GM12878 (cell line): ENCODE measurements around the gene PPIL6. TPM values are rescaled to one million over a fixed set of nuclear protein-coding genes. Genes with fewer than 3 reads are reported as not detected.

Source experiments
- BHLHE40 ChIP-seq, 2 experiments: fragments of 450-650 bp in 1 of 2; IDR thresholded peaks; 2 replicates each; pipeline ENCODE4 v1.6.1; 2011 to 2017; ENCODE audit warnings: low read depth in 2 of 2, borderline replicate concordance in 1 of 2, improper control_type of control experiment in 1 of 2, low read length in 1 of 2, mild to moderate bottlenecking in 1 of 2
- DPF2 ChIP-seq: fragments of 450-650 bp; IDR thresholded peaks from 2 replicates; pipeline ENCODE4 v1.6.1; 2017; ENCODE audit warnings: mild to moderate bottlenecking
- FOS ChIP-seq: IDR thresholded peaks from 3 replicates; pipeline ENCODE4 v1.6.1; 2011; ENCODE audit warnings: borderline replicate concordance; ENCODE audit not compliant: insufficient read length; ENCODE audit errors: extremely low read depth
- HDAC6 ChIP-seq: fragments of 200-600 bp; sonication (generic); IDR thresholded peaks from one replicate; pipeline ENCODE4 v1.8.0; 2017; ENCODE audit warnings: antibody characterized with exemption; ENCODE audit not compliant: unreplicated experiment
- IKZF1 ChIP-seq: fragments of 450-650 bp; conservative IDR thresholded peaks from 2 replicates; pipeline ENCODE4 v1.6.1; 2017; ENCODE audit warnings: antibody characterized with exemption, mild to moderate bottlenecking
- KLF5 ChIP-seq: fragments of 450-650 bp; IDR thresholded peaks from 2 replicates; pipeline ENCODE4 v1.6.1; 2014; ENCODE audit warnings: mild to moderate bottlenecking; ENCODE audit not compliant: partially characterized antibody
- LARP7 ChIP-seq: fragments of 450-650 bp; IDR thresholded peaks from 2 replicates; pipeline ENCODE4 v1.6.1; 2017; ENCODE audit warnings: mild to moderate bottlenecking
- NKRF ChIP-seq: fragments of 450-650 bp; conservative IDR thresholded peaks from 2 replicates; pipeline ENCODE4 v1.6.1; 2017; ENCODE audit warnings: mild to moderate bottlenecking, moderate library complexity
- REST ChIP-seq: IDR thresholded peaks from 2 replicates; pipeline ENCODE4 v1.6.1; 2012; ENCODE audit warnings: mild to moderate bottlenecking, low read depth, low read length
- RUNX3 ChIP-seq: IDR thresholded peaks from 2 replicates; pipeline ENCODE4 v1.6.1; 2012; ENCODE audit warnings: low read length, inconsistent platforms
- SMARCA5 ChIP-seq: fragments of 450-650 bp; IDR thresholded peaks from 2 replicates; pipeline ENCODE4 v1.6.1; 2017; ENCODE audit warnings: mild to moderate bottlenecking
- SMC3 ChIP-seq: IDR thresholded peaks from 2 replicates; pipeline ENCODE4 v1.6.1; 2011; ENCODE audit warnings: low read length, improper control_type of control experiment, borderline replicate concordance
- SP1 ChIP-seq: IDR thresholded peaks from one replicate; pipeline ENCODE4 v1.6.1; 2011; ENCODE audit warnings: low read depth, low read length
- STAT1 ChIP-seq: fragments of 450-650 bp; conservative IDR thresholded peaks from 2 replicates; pipeline ENCODE4 v1.6.1; 2014; ENCODE audit warnings: antibody characterized with exemption, mild to moderate bottlenecking
- TAF1 ChIP-seq: IDR thresholded peaks from 2 replicates; pipeline ENCODE4 v1.6.1; 2011; ENCODE audit warnings: mild to moderate bottlenecking, low read depth, low read length, borderline replicate concordance
- ZSCAN29 ChIP-seq: fragments of 450-650 bp; IDR thresholded peaks from 2 replicates; pipeline ENCODE4 v1.6.1; 2017; ENCODE audit warnings: mild to moderate bottlenecking, moderate library complexity
- polyA plus RNA-seq, 11 experiments: library from polyadenylated mRNA; depleted of rRNA in 4 of 11; unstranded in 6 of 11; stranded (reverse) in 5 of 11; fragments of >200 nt; fragmentation: Nextera tagmentation in 4 of 11; fragmentation: Illumina TruSeq in 1 of 11; extraction: Ambion mirVana in 4 of 11; extraction: Trizol in 1 of 11; gene quantifications; 1 replicate in 1 of 11; 2 replicates in 10 of 11; pipeline versions ENCODE4 v1.2.1 to v1.2.3, GENCODE V29; 2011 to 2016; ENCODE audit warnings: inconsistent platforms in 2 of 11, missing spikeins in 2 of 11, low read depth in 1 of 11
- total RNA-seq, 4 experiments: library from RNA; depleted of rRNA in 3 of 4; stranded (reverse); fragments of >200 nt in 3 of 4; fragmentation: Illumina TruSeq in 1 of 4; extraction: Trizol in 1 of 4; gene quantifications; 2 replicates each; pipeline versions ENCODE4 v1.2.1 to v1.2.3, GENCODE V29; 2013 to 2021
- TF ChIP-seq, protein P1 (sequence below): IDR thresholded peaks from 2 replicates; pipeline ENCODE4 v1.6.1; 2012; ENCODE audit warnings: low read depth, low read length, improper control_type of control experiment
- TF ChIP-seq, protein P2 (sequence below): fragments of 450-650 bp; IDR thresholded peaks from 2 replicates; pipeline ENCODE4 v1.6.1; 2017; ENCODE audit warnings: mild to moderate bottlenecking, moderate library complexity
- TF ChIP-seq, protein P3 (sequence below): IDR thresholded peaks from 2 replicates; pipeline ENCODE4 v1.6.1; 2011; ENCODE audit warnings: low read depth, mild to moderate bottlenecking, low read length, moderate library complexity, borderline replicate concordance; ENCODE audit errors: extremely low read depth

The PPIL6 gene
- total and polyA plus RNA-seq, 10 of the 15 experiments (the other 5 are each of a cell fraction or from before 2014, with no cell fraction given) = 0.01 to 0.26 (median 0.12) TPM; not detected in 5

DNA sequence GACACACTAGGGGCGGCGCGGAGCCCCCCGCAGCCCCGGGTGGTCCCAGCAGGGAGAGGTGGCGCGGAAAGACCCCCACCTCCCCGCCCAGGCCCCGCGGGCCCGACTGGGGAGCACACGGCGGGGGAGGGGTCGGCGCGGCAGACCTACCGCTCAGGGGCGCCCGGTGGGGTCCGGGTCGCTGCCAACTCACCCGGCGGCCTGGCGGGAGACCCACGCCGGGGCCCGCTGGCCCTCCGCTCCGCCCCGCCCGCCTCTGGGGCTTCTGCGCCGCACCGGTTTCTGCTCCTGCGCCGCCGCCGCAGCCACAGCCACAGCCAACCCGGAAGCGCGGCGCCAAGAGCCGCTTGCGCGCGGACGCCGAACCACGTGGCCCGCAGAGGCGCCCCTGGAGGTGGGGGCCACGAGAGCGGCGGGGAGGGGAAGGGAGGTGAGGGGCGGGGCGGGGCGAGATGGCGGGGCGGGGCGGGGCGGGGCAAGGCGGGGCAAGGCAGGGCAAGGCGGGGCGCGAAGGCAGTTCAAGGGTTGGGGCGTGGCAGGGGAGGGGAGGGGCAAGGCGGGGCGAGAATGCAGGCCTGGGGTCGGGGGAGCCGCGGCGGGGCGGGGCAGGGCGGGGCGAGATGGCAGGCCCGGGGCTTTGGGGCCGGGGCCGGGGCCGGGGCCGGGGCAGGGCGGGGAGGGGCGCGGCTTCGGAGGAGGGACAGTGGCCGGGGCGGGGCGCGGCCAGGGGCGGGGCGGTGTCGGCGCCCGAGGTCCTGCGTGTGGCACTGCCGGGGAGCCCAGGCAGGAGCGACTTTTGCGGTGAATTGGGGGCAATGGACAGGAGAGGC lies 42.7 kb upstream of the PPIL6 start, which contains the start of gene ZBTB24 (continued):
- TF ChIP-seq DPF2 (peak; percentile 80), SP1 (peak; percentile 21), HDAC6 (no peak), BHLHE40 (IDR thresholded peaks at IDR 0.05; ENCODE audit: borderline replicate concordance in 1 of 2, low read depth in 2 of 2, low read length in 1 of 2) (peak in 1 of 2 experiments; percentile 86; a peak in 2 of 4 replicates), STAT1 (0 out of 2 replicates have a peak, but pooled peaks have one; percentile 49), SMARCA5 (0 out of 2 replicates have a peak, but pooled peaks have one; percentile 46), NKRF (peak; percentile 85), TAF1 (peak; percentile 67; the same call in 1 of the 2 replicates), RUNX3 (peak; percentile 16; the same call in 1 of the 2 replicates), SMC3 (no peak), REST (no peak), ZSCAN29 (peak; percentile 65; the same call in 1 of the 2 replicates), LARP7 (peak; percentile 91), KLF5 (peak; percentile 70), IKZF1 (peak; percentile 81), FOS (no peak)
- TF ChIP-seq, protein P1, sequence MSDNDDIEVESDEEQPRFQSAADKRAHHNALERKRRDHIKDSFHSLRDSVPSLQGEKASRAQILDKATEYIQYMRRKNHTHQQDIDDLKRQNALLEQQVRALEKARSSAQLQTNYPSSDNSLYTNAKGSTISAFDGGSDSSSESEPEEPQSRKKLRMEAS = peak; percentile 80
- TF ChIP-seq, protein P2, sequence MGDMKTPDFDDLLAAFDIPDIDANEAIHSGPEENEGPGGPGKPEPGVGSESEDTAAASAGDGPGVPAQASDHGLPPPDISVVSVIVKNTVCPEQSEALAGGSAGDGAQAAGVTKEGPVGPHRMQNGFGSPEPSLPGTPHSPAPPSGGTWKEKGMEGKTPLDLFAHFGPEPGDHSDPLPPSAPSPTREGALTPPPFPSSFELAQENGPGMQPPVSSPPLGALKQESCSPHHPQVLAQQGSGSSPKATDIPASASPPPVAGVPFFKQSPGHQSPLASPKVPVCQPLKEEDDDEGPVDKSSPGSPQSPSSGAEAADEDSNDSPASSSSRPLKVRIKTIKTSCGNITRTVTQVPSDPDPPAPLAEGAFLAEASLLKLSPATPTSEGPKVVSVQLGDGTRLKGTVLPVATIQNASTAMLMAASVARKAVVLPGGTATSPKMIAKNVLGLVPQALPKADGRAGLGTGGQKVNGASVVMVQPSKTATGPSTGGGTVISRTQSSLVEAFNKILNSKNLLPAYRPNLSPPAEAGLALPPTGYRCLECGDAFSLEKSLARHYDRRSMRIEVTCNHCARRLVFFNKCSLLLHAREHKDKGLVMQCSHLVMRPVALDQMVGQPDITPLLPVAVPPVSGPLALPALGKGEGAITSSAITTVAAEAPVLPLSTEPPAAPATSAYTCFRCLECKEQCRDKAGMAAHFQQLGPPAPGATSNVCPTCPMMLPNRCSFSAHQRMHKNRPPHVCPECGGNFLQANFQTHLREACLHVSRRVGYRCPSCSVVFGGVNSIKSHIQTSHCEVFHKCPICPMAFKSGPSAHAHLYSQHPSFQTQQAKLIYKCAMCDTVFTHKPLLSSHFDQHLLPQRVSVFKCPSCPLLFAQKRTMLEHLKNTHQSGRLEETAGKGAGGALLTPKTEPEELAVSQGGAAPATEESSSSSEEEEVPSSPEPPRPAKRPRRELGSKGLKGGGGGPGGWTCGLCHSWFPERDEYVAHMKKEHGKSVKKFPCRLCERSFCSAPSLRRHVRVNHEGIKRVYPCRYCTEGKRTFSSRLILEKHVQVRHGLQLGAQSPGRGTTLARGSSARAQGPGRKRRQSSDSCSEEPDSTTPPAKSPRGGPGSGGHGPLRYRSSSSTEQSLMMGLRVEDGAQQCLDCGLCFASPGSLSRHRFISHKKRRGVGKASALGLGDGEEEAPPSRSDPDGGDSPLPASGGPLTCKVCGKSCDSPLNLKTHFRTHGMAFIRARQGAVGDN = peak; percentile 84
- TF ChIP-seq, protein P3, sequence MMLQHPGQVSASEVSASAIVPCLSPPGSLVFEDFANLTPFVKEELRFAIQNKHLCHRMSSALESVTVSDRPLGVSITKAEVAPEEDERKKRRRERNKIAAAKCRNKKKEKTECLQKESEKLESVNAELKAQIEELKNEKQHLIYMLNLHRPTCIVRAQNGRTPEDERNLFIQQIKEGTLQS = peak; percentile 69
